ENCODE data around the gene DUS1L.

The DUS1L gene

GRCh38 chr17:82092995-82093751, 27.6 kb upstream of the DUS1L start:
- no peak for DNase-seq (ENCODE audit: low read depth)
- no peak overlapping the region for H3K4me3 ChIP-seq (ENCODE audit: control insufficient read depth, low read depth, low read length)
- TF ChIP-seq, protein P1, sequence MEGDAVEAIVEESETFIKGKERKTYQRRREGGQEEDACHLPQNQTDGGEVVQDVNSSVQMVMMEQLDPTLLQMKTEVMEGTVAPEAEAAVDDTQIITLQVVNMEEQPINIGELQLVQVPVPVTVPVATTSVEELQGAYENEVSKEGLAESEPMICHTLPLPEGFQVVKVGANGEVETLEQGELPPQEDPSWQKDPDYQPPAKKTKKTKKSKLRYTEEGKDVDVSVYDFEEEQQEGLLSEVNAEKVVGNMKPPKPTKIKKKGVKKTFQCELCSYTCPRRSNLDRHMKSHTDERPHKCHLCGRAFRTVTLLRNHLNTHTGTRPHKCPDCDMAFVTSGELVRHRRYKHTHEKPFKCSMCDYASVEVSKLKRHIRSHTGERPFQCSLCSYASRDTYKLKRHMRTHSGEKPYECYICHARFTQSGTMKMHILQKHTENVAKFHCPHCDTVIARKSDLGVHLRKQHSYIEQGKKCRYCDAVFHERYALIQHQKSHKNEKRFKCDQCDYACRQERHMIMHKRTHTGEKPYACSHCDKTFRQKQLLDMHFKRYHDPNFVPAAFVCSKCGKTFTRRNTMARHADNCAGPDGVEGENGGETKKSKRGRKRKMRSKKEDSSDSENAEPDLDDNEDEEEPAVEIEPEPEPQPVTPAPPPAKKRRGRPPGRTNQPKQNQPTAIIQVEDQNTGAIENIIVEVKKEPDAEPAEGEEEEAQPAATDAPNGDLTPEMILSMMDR (IDR thresholded peaks at IDR 0.05; ENCODE audit: control insufficient read depth, insufficient read depth, low read depth, low read length, missing control alignments), result no peak

DNA sequence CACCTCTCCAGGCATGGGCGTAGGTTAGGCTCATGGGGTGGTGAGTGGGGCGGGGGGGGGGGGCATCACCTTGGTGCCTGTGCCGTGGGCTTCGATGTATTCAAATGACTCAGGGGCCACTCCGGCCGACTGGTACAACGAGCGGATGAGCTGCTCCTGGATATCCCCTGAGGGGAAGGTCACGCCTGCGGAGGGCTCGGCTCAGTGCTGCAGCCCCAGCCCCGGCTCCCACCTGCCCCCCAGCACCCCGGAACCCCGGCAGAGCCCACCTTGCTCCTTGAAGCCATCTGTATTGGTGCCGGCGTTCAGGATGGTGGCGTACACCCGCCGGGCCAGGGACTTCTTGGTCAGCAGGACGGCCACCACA, 27.0 kb upstream of the DUS1L start:
- TF ChIP-seq, protein P1 (IDR thresholded peaks at IDR 0.05; ENCODE audit: control insufficient read depth, insufficient read depth, low read depth, low read length, missing control alignments), result no peak
- no peak overlapping the region for H3K4me3 ChIP-seq (ENCODE audit: control insufficient read depth, low read depth, low read length)
- DNase-seq (ENCODE audit: low read depth), result no peak

- DNase-seq (ENCODE audit: low read depth), result no peak
- TF ChIP-seq, protein P1 (IDR thresholded peaks at IDR 0.05; ENCODE audit: control insufficient read depth, insufficient read depth, low read depth, low read length, missing control alignments), result no peak
- no peak overlapping the region for H3K4me3 ChIP-seq (ENCODE audit: control insufficient read depth, low read depth, low read length)
These were observed 26.5 kb upstream of the DUS1L start for GRCh38 chr17:82092094-82092586.

- H3K4me3 ChIP-seq (ENCODE audit: control insufficient read depth, low read depth, low read length), result no peak overlapping the region
These were observed 25.9 kb upstream of the DUS1L start for GRCh38 chr17:82091264-82092066.

DNA sequence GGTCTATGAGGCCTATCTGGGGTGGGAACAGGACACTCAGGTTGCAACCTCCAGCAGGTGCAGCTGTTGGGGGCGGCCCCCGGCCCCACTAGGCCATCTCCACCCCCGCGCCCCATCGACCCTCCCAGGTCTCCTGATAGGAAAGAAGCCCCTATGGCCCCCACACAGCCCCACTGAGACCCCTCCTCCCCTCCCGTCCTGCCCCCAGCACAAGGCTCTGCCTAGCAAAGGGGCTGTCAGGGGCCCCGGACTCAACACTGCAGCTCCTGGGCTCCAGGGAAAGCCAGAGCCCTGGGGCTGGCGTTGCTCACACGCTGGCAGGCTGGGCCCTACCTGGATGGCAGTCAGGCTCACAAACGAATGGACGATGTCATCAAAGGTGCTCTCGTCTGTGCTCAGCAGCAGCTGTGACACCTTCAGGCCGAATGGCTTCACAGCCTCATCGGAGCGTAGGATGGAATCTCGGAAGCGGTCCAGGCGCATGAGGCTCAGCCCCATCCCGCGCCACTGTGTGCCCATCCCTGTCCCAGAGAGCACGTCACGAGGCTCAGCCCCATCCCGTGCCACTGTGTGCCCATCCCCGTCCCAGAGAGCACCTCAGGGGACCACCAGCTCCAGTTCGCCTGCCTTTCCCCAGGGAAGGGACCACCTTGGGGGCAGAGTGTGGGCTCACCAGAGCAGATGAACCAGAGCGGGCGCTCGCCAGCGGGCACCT, 25.1 kb upstream of the DUS1L start:
- DNase-seq (ENCODE audit: low read depth), result no peak
- TF ChIP-seq, protein P1 (IDR thresholded peaks at IDR 0.05; ENCODE audit: control insufficient read depth, insufficient read depth, low read depth, low read length, missing control alignments), result no peak
- no peak overlapping the region for H3K4me3 ChIP-seq (ENCODE audit: control insufficient read depth, low read depth, low read length)

More at GRCh38 chr17:82091264-82092066, 25.9 kb upstream of the DUS1L start:
- no peak for DNase-seq (ENCODE audit: low read depth)
- TF ChIP-seq, protein P1 (IDR thresholded peaks at IDR 0.05; ENCODE audit: control insufficient read depth, insufficient read depth, low read depth, low read length, missing control alignments), result no peak
